Central memory CD8-positive, alpha-beta T cell (primary cell): ENCODE data around the gene TUT4.
A peak's percentile ranks its signal among the peaks of the same experiment; 100 is the strongest.

ENCODE experiments used
- ATAC-seq: fragments of 150-1000 bp; cut with Tn5 transposase; replicated peaks from 2 replicates; pipeline ENCODE4 v1.10.0; 2022; ENCODE audit warnings: mild to moderate bottlenecking, moderate FRiP score, moderate number of reproducible peaks; ENCODE audit not compliant: poor library complexity, severe bottlenecking; ENCODE audit errors: extremely low read depth
- DNase-seq, 2 donors: peaks; one replicate each; pipeline ENCODE4 v3.0.0; 2021; ENCODE audit warnings: low spot score in 2 of 2
- H3K27ac Mint-ChIP-seq: one replicate; pipeline ENCODE4 v1.8.0; 2022; ENCODE audit warnings: low read depth, mild to moderate bottlenecking, moderate library complexity, mixed read lengths
- H3K27me3 Mint-ChIP-seq: one replicate; pipeline ENCODE4 v1.8.0; 2022; ENCODE audit warnings: mixed read lengths
- H3K36me3 Mint-ChIP-seq: one replicate; pipeline ENCODE4 v1.8.0; 2022; ENCODE audit warnings: mild to moderate bottlenecking, moderate library complexity, mixed read lengths; ENCODE audit not compliant: insufficient read depth
- H3K4me1 Mint-ChIP-seq: one replicate; pipeline ENCODE4 v1.8.0; 2022; ENCODE audit warnings: mixed read lengths
- H3K4me3 Mint-ChIP-seq: one replicate; pipeline ENCODE4 v1.8.0; 2022; ENCODE audit warnings: mild to moderate bottlenecking, moderate library complexity, mixed read lengths
- H3K9me3 Mint-ChIP-seq: one replicate; pipeline ENCODE4 v1.8.0; 2022; ENCODE audit warnings: mixed read lengths

TUT4 gene

GRCh38 chr1:52469108-52469507 is 83.8 kb downstream of the TUT4 start:
- no peaks in the 10 kb centered on the region for H3K9me3 Mint-ChIP-seq
- peaks cover 26% of the 10 kb centered on the region for H3K36me3 Mint-ChIP-seq
- ATAC-seq: no peak

GRCh38 chr1:52463891-52464290 is 89.0 kb downstream of the TUT4 start:
- ATAC-seq: no peak
- peaks cover 20% of the 10 kb centered on the region for H3K36me3 Mint-ChIP-seq
- no peak for DNase-seq
- no peak overlapping the region for H3K27ac Mint-ChIP-seq
- H3K27me3 Mint-ChIP-seq: no peaks in the 10 kb centered on the region
- H3K4me1 Mint-ChIP-seq: no peaks in the 10 kb centered on the region
- no peak overlapping the region for H3K4me3 Mint-ChIP-seq
- no peaks in the 10 kb centered on the region for H3K9me3 Mint-ChIP-seq

More at GRCh38 chr1:52469108-52469507, 83.8 kb downstream of the TUT4 start:
- no peak for DNase-seq
- H3K27me3 Mint-ChIP-seq: no peaks in the 10 kb centered on the region
- peaks cover 4% of the 10 kb centered on the region for H3K4me1 Mint-ChIP-seq
- H3K4me3 Mint-ChIP-seq: no peak overlapping the region
- H3K27ac Mint-ChIP-seq: peak overlapping the region; percentile 10

DNA sequence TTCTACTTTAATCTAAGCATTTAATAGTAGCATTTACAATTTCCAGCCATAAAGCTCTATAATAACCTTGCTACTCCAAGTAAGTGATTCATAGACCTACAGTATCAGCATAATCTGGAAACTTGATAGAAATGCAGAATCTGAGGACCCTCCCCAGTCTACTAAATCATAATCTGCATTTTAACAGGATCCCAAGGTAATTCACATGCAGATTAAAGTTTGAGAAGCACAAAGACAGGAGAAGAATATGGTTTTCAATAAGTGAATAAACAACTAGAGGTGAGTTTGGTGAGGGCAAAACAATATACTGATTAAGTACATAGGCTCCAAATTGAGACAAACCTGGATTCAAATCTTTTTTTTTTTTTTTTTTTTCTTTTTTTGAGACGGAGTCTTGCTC is 91.1 kb downstream of the TUT4 start:
- H3K36me3 Mint-ChIP-seq: peaks cover 17% of the 10 kb centered on the region

GRCh38 chr1:52460694-52461093 is 92.2 kb downstream of the TUT4 start:
- Mint-ChIP-seq H3K4me3 (no peak overlapping the region), H3K4me1 (no peaks in the 10 kb centered on the region), H3K27me3 (no peaks in the 10 kb centered on the region), H3K27ac (no peak overlapping the region), H3K9me3 (no peaks in the 10 kb centered on the region), H3K36me3 (peaks cover 16% of the 10 kb centered on the region)
- no peak for DNase-seq
- no peak for ATAC-seq

More for the DNA sequence above, 91.1 kb downstream of the TUT4 start:
- Mint-ChIP-seq H3K9me3 (no peaks in the 10 kb centered on the region), H3K4me3 (no peak overlapping the region), H3K4me1 (no peaks in the 10 kb centered on the region), H3K27me3 (no peaks in the 10 kb centered on the region), H3K27ac (peak overlapping the region; percentile 49)
- ATAC-seq (no peak), DNase-seq (no peak)

DNA sequence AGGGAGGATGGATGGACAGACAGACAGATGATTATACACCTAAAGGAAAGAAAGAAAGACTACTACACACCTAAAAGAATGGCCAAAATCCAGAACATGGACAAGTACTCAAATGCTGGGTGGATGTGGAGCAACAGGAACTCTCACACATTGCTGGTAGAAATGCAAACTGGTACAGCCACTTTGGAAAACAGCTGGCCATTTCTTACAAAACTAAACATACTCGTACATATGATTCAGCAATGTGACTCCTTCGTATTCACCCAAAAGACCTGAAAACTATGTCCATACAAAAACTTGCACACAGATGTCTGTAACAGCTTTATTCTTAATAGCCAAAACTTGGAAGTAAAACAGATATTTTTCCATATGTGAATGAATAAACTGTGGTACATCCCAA is 97.2 kb downstream of the TUT4 start:
- H3K4me3 Mint-ChIP-seq: no peak overlapping the region
- H3K4me1 Mint-ChIP-seq: no peaks in the 10 kb centered on the region
- no peaks in the 10 kb centered on the region for H3K9me3 Mint-ChIP-seq
- no peaks in the 10 kb centered on the region for H3K27me3 Mint-ChIP-seq
- ATAC-seq (no peak), DNase-seq (no peak)
- H3K27ac Mint-ChIP-seq: no peak overlapping the region
- H3K36me3 Mint-ChIP-seq: peaks cover 25% of the 10 kb centered on the region

GRCh38 chr1:52454779-52455178 is 98.1 kb downstream of the TUT4 start:
- Mint-ChIP-seq H3K4me1 (no peaks in the 10 kb centered on the region), H3K27me3 (no peaks in the 10 kb centered on the region), H3K36me3 (peaks cover 24% of the 10 kb centered on the region), H3K4me3 (no peak overlapping the region), H3K9me3 (no peaks in the 10 kb centered on the region), H3K27ac (no peak overlapping the region)
- DNase-seq: no peak
- no peak for ATAC-seq

- H3K27ac Mint-ChIP-seq: peak overlapping the region; percentile 15
Observed at GRCh38 chr1:52454127-52454526, 98.8 kb downstream of the TUT4 start.

GRCh38 chr1:52444463-52444862 is 108.4 kb downstream of the TUT4 start:
- Mint-ChIP-seq H3K9me3 (no peaks in the 10 kb centered on the region), H3K4me1 (peaks cover 6% of the 10 kb centered on the region), H3K36me3 (peaks cover 38% of the 10 kb centered on the region), H3K27me3 (no peaks in the 10 kb centered on the region), H3K27ac (no peak overlapping the region), H3K4me3 (no peak overlapping the region)
- DNase-seq: no peak
- no peak for ATAC-seq

More at GRCh38 chr1:52454127-52454526, 98.8 kb downstream of the TUT4 start:
- DNase-seq: no peak
- Mint-ChIP-seq H3K4me3 (no peak overlapping the region), H3K9me3 (no peaks in the 10 kb centered on the region), H3K36me3 (peaks cover 24% of the 10 kb centered on the region), H3K4me1 (peaks cover under 1% of the 10 kb centered on the region), H3K27me3 (no peaks in the 10 kb centered on the region)
- ATAC-seq: no peak

DNA sequence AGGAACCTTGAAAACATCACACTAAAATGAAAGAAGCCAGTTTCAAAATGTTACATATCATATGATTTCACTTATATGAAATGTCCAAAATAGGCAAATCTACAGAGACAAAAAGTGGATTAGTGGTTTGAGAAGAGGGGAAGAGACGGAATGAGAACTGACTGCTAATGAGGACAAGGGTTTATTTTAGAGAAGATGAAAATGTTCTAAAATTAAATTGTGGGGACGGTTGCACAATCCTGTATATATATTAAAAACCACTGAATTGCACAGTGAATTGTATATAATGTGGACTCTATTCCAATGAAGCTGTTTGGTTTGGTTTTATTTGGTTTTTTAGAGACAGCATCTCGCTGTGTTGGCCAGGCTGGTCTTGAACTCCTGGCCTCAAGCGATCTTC is 112.9 kb downstream of the TUT4 start:
- Mint-ChIP-seq H3K36me3 (peaks cover 43% of the 10 kb centered on the region), H3K4me1 (no peaks in the 10 kb centered on the region), H3K9me3 (no peaks in the 10 kb centered on the region), H3K4me3 (no peak overlapping the region), H3K27me3 (no peaks in the 10 kb centered on the region), H3K27ac (no peak overlapping the region)
- no peak for ATAC-seq
- no peak for DNase-seq

- Mint-ChIP-seq H3K9me3 (no peaks in the 10 kb centered on the region), H3K4me1 (no peaks in the 10 kb centered on the region), H3K27me3 (no peaks in the 10 kb centered on the region), H3K36me3 (peaks cover 52% of the 10 kb centered on the region), H3K27ac (no peak overlapping the region), H3K4me3 (no peak overlapping the region)
- no peak for DNase-seq
- ATAC-seq: no peak
Observed at GRCh38 chr1:52436817-52437216, 116.1 kb downstream of the TUT4 start.

DNA sequence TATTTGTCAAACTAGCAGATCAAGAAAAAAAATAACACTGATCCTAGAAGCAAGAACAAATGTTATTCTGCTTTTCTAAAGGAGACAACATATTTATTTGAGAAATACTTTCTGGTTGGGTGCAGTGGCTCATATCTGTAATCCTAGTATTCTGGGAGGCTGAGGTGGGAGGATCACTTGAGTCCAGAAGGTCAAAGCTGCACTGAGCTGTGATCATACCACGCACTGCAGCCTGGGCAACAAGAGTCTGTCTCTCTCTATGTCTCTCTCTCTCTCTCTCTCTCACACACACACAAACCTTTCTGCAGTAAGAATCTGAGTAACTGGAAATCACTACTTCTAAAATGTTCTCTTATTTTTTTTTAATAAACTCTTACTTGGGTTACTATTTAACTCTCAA is 117.2 kb downstream of the TUT4 start:
- ATAC-seq: no peak
- Mint-ChIP-seq H3K27me3 (no peaks in the 10 kb centered on the region), H3K36me3 (peaks cover 54% of the 10 kb centered on the region), H3K4me1 (no peaks in the 10 kb centered on the region), H3K4me3 (no peak overlapping the region), H3K9me3 (no peaks in the 10 kb centered on the region), H3K27ac (peak overlapping the region; percentile 38)
- no peak for DNase-seq

DNA sequence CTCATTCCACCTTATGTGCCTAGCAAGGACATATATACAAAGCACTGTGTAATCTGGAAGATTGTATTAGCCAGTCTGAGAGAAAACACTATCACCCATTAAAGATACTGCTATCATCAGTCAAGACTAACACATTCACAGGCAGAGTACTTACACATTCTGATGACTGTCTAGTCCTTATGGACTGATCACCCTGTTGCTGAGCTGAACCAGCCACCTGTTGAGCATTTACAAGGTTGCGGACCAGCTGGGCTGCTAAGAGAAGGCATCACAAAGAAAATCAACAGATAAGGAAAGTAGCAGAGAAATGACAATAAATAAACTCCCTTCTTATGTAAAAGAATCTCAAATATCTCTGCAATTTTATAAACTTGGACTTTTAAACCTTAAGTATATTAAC is 117.7 kb downstream of the TUT4 start:
- H3K9me3 Mint-ChIP-seq: no peaks in the 10 kb centered on the region
- H3K27me3 Mint-ChIP-seq: no peaks in the 10 kb centered on the region

DNA sequence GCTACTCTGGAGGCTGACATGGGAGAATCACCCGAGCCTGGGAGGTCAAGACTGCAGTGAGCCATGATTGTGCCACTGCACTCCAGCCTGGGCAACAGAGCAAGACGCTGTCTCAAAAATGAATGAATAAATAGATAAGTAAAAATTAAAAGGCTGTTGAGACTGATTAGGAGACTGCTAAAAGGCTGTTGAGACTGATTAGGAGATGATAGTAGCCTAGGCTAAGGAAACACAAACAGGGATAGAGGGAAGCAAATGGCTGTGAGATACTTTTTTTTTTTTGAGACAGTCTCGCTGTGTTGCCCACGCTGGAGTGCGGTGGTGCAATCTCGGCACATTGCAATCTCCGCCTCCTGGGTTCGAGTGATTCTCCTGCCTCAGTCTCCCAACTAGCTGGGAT is 120.1 kb downstream of the TUT4 start:
- Mint-ChIP-seq H3K9me3 (no peaks in the 10 kb centered on the region), H3K4me1 (no peaks in the 10 kb centered on the region)

More for the DNA sequence above, 117.7 kb downstream of the TUT4 start:
- no peak for DNase-seq
- no peaks in the 10 kb centered on the region for H3K4me1 Mint-ChIP-seq
- peaks cover 51% of the 10 kb centered on the region for H3K36me3 Mint-ChIP-seq
- no peak for ATAC-seq
- no peak overlapping the region for H3K4me3 Mint-ChIP-seq
- peak overlapping the region; percentile 38 for H3K27ac Mint-ChIP-seq

DNA sequence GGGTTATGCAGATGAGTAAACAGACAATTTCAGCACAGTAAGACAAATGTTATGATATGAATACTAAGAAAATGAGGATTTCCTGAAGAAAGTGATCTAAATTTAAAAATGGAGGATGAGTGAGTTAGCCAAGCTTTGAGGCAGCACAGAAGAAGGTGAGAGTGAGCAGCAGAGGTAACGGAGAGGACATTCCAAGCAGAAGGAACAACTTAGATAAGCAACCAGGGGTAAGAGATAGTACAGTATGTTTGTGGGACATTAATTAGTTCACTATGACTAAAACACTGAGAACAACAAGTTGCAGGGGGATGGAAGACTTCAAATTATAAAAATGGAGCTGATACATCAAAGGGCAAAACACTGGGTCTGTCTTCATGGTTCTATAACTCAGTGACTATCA is 125.7 kb downstream of the TUT4 start:
- Mint-ChIP-seq H3K36me3 (peaks cover 28% of the 10 kb centered on the region), H3K27ac (no peak overlapping the region), H3K27me3 (no peaks in the 10 kb centered on the region), H3K4me1 (peaks cover 30% of the 10 kb centered on the region), H3K4me3 (no peak overlapping the region), H3K9me3 (no peaks in the 10 kb centered on the region)
- no peak for DNase-seq
- no peak for ATAC-seq

More for the DNA sequence above, 120.1 kb downstream of the TUT4 start:
- Mint-ChIP-seq H3K36me3 (peaks cover 47% of the 10 kb centered on the region), H3K4me3 (no peak overlapping the region), H3K27ac (peak overlapping the region; percentile 14), H3K27me3 (no peaks in the 10 kb centered on the region)
- no peak for DNase-seq
- no peak for ATAC-seq
